Activated CD8-positive, alpha-beta memory T cell treated with anti-CD3 and anti-CD28 coated beads for 48 hours (primary cell): Measurements from ENCODE around the gene GFI1.
"Not testable (repeated sequence)": the region's sequence is repeated elsewhere in the genome, so short reads cannot be mapped to it uniquely, and the experiment has no call there.

Source experiments
- DNase-seq, 3 experiments: peaks; one replicate each; pipeline ENCODE4 v3.0.0-alpha.2; 2020; ENCODE audit warnings: low read depth in 2 of 3, low spot score in 2 of 3

GFI1 gene

DNA sequence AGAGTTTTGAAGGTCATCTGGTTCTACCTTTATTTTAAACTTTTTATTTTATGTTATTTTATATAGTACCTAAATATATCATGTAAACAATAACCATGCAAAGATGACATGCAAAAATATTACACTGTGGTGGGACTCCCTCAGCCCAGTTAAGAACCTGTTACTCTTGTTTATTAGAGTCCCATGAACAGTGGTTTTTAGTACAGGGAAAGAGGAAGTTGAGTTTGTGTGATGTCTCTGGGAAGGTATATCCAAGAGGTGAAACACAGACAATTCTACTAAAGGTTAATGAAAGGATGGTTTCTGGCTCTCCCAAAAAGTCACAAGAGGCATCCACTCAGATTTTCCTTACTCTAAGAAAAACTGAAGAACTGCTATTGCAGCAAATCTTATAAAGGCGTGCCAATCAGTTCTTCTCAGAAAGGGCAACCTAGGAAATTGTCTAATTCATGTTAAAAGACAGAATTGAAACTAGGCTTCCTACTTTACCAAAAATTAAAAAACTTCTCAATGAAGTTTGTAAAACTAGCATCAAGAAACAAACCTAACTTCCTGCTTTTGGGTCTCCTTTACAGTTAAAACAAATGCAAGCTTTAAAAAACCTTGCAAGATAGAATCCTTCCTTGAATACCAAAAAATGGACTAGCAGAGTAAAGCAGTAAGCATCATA, 19.9 kb downstream of the GFI1 start:
- DNase-seq = no peak

- no peak for DNase-seq
Measured at GRCh38 chr1:92465256-92465647, 21.5 kb downstream of the GFI1 start.

- no peak for DNase-seq
Measured at GRCh38 chr1:92464588-92465255, 22.0 kb downstream of the GFI1 start.

DNA sequence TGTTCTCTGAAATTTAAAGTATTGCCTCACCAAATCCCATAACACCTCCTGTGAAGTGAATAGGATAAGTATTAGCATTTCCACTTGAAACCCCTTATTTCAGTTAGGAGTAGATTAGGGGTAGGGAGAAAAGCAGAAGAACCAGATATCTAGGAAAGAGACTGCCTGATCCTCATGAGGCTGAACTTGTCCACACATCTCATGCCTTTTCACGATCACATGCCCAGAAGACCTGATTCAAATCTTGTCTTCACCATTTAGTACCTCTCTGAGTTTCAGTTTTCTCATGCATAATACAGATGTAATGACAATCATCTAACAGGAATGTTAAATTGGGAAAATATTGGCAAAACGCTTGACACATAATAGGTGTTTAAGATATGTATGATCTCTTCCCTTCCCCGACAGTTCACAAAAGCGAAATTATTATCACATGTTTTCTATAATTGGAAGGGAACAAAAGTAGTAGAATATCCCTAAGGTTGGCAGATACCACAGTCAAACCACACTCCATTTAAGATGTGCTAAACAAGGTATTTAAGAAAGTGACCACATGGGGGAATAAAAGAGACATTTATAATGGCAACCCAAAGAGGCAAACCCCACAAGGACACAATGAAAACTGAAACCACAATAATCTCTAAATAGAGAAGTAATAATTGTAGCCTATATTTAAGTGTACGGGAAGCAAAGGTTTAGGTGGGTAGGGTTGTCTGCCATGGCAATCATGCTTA, 25.2 kb downstream of the GFI1 start:
- DNase-seq = no peak

- no peak for DNase-seq
Measured at GRCh38 chr1:92459871-92460320, 26.8 kb downstream of the GFI1 start.

- DNase-seq = no peak
Measured at GRCh38 chr1:92458146-92458545, 28.6 kb downstream of the GFI1 start.

GRCh38 chr1:92447976-92448375, 38.7 kb downstream of the GFI1 start:
- no peak for DNase-seq

DNA sequence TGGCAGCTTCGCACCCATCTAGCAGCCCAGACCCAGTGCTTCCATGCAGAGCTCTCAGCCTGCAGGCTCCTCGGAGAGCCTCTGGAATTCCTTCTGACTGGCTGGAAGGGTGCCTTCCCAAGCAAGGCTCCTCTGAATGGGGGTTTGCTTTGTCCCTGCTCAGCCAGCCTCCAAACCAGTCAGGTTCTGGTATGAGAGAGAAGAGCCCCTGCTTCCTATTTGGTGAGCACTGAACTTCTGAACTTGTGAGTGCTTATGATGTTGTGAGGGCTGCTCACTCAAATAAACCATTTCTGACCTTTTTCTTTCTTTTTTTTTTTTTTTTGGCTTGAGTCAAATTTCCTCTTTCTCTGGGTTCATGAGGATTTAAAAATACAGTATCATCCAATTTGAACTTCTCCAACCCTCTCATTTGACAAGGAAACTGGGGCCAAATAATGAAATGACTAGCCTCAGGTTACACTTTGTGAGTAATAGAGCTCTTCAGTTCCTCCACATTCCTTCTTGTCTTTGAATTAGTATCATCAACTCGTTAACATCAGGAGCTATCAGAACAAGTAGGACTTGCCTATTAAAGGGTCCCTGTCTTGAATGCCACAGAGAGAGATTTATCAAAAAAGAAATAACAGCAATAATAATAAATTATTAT, 39.6 kb downstream of the GFI1 start:
- no peak for DNase-seq

DNA sequence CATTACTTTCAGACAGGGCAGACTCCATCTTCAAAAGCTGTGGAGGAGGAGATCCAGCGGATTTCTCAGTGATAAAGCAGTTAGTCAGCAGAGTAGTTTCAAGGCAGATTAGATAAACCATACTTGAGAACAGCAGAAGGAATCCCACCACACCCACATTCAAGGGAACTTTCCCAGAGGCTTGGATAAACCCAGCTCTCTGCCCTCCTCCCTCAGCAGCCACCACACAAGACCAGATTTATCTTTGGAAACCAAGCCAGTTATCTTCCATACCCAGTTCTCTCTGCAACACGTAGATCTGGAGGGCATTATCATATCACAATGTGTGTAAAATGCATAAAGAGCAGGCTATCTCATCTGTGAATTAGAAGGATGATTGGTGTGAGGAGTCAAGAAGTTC, 40.2 kb downstream of the GFI1 start:
- no peak for DNase-seq

- DNase-seq = no peak
Measured at GRCh38 chr1:92445865-92446264, 40.9 kb downstream of the GFI1 start.

DNA sequence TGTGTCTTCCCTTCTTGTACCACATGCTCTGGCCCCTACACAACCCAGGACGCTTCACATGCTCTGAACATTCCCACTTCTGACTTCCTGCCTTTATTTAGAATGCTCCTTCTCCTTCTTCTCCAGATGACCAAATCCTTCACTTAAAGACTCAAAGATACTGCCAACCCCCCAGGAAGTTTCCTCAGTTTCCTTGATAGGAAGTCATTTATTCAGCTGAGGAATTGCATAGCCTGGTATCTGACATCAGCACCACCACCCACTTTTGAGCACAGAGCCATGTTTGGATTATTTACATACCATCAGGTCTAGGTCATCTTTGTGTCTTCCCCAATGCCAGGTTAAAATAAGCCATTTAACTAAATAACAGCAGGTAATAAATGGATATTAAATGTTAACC, 42.4 kb downstream of the GFI1 start:
- DNase-seq = no peak

DNA sequence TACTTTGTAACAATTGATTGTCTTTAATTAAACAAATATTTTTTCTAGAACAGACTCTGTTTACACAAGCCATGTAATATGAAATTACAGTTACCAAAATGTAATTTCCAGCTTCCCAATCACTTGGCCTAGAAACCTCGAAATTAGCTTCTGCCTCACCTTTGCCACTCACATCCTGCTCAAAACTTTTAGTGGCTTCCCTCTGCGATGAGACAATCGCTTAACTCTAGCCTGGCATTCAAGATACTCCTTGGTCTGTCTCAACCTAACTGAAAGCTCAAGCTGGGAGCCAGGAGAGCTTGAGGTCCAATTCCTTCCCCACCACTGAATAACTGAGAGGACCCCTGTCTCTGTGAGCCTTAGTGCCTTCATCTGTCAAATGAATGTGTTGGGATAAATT, 42.8 kb downstream of the GFI1 start:
- no peak for DNase-seq

- DNase-seq = no peak
Measured at GRCh38 chr1:92442351-92442750, 44.4 kb downstream of the GFI1 start.

DNA sequence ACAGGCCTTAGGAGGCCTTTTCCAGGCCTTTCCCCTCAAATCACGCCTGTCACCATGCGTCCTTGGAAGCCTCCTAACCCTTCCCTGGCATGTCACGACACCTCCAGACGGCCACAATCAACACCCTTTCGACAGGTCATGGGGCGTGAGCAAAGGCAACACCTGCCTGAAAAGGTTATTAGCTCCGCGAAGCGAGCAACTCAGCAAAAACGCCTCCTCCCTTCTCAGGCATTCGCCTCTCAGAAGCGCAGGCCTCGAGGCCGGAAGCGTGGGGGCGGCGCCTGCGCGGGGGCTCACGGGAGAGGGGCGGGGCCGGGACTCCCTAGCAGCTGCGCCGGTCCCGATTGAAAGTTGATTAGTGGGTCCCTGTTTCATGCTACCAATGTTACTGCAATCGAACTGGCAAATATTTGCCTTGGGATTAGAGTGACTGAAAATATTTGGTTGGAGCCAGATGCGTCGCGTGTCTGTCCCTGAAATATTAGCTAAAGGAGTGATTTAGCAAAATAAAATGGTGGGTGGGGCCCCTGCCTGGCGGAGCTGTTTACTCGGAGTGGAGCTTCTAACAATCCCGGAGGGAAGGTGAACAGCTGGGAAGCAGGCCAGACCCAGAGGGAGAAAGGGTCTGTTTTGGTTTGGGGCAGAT, 44.9 kb downstream of the GFI1 start:
- DNase-seq = no peak

- DNase-seq = no peak
Measured at GRCh38 chr1:92441316-92441696, 45.4 kb downstream of the GFI1 start.

GRCh38 chr1:92439291-92439690, 47.4 kb downstream of the GFI1 start:
- no peak for DNase-seq

DNA sequence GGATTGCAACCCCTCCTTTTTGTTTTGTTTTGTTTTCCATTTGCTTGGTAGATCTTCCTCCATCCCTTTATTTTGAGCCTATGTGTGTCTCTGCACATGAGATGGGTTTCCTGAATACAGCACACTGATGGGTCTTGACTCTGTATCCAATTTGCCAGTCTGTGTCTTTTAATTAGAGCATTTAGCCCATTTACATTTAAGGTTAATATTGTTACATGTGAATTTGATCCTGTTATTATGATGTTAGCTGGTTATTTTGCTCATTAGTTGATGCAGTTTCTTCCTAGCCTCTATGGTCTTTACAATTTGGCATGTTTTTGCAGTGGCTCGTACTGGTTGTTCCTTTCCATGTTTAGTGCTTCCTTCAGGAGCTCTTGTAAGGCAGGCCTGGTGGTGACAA, 52.2 kb downstream of the GFI1 start:
- DNase-seq = not testable (repeated sequence)

GRCh38 chr1:92430030-92430429, 56.7 kb downstream of the GFI1 start:
- no peak for DNase-seq

DNA sequence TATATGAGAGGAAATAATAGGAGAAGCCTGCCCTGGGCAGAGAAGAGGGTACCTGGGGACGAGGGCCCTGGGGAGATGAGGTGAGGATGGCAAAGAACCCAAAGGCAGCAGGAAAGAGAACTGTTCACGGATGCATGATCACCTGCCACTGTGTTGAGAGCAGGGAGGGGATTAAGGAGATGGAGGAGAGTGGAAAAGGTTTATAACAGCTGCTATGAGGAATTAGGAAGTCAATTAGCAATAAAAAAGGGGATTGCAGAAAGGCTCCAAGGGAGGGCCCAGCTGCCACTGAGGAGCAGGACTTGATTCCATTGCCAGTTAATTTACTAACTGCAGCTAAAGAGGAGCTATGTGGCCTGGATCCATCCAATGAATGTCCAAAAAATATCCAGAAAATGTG, 61.1 kb downstream of the GFI1 start:
- no peak for DNase-seq
